ENCODE measurements around the gene MACROH2A1.

MACROH2A1 gene

DNA sequence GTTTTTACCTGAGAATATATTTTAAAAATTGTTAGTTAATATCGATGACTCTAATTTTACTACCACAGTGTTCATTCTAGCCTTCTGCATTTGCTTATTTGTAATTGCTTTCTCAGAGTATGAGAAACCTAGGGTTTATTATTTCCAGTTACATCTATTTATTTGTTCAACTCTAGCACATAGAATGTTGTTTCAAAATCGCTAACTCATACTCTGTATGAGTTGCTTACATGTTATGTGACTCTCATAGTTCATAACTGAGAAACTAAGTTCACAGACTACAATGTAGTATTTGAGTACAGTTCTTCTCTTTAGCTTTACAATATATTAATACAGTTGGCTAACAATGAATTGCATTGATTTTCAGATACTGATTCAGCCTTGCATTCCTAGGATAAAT is 103.2 kb downstream of the MACROH2A1 start:
- Histone ChIP-seq H3K4me3 (ENCODE audit: low read length) (no peak overlapping the region), H3K36me3 (ENCODE audit: control insufficient read depth, low read length) (no peaks in the 10 kb centered on the region), H3F3A (ENCODE audit: control insufficient read depth, insufficient read depth) (no peaks in the 10 kb centered on the region), H3K4me2 (ENCODE audit: low read length) (no peak overlapping the region), H3K9me2 (replicated peaks; ENCODE audit: control insufficient read depth, low read length) (no peaks in the 10 kb centered on the region), H3K27me3 (ENCODE audit: control insufficient read depth, low read length) (peaks cover 2% of the 10 kb centered on the region; the same call in 1 of the 2 replicates), H3K27ac (ENCODE audit: low read depth, low read length) (no peak overlapping the region), H3K79me2 (ENCODE audit: control insufficient read depth, low read length) (no peaks in the 10 kb centered on the region), H3K4me1 (ENCODE audit: control insufficient read depth, low read length) (no peaks in the 10 kb centered on the region), H4K20me1 (ENCODE audit: control insufficient read depth, insufficient read depth, low read depth, low read length) (no peaks in the 10 kb centered on the region), H3K9me3 (ENCODE audit: control insufficient read depth, insufficient read depth, low read length) (no peaks in the 10 kb centered on the region)
- TF ChIP-seq, protein P1, sequence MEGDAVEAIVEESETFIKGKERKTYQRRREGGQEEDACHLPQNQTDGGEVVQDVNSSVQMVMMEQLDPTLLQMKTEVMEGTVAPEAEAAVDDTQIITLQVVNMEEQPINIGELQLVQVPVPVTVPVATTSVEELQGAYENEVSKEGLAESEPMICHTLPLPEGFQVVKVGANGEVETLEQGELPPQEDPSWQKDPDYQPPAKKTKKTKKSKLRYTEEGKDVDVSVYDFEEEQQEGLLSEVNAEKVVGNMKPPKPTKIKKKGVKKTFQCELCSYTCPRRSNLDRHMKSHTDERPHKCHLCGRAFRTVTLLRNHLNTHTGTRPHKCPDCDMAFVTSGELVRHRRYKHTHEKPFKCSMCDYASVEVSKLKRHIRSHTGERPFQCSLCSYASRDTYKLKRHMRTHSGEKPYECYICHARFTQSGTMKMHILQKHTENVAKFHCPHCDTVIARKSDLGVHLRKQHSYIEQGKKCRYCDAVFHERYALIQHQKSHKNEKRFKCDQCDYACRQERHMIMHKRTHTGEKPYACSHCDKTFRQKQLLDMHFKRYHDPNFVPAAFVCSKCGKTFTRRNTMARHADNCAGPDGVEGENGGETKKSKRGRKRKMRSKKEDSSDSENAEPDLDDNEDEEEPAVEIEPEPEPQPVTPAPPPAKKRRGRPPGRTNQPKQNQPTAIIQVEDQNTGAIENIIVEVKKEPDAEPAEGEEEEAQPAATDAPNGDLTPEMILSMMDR (IDR thresholded peaks at IDR 0.05; ENCODE audit: low read depth, low read length, poor library complexity, severe bottlenecking) = no peak
- TF ChIP-seq EZH2phosphoT487 (IDR thresholded peaks at IDR 0.05; ENCODE audit: borderline replicate concordance, low read length) = no peak

DNA sequence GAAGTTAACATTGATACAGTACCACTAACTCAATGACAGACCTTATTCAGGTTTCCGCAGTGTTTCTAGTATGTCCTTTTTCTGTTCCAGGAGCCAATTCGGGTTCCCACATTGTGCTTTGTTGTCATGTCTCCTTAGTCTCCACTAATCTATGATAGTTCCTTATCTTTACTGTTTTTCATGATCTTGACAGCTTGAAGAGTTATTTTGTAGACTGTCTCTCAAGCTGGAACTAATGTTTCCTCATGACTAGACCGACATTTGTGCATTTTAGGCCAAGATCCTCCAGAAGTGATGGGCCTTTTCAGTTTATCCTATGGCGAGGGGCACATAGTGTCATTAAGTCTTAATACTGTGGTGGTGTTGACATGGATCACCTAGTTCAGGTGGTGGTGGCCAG is 104.2 kb downstream of the MACROH2A1 start:
- Histone ChIP-seq H3K27ac (ENCODE audit: low read depth, low read length) (no peak overlapping the region), H3F3A (ENCODE audit: control insufficient read depth, insufficient read depth) (no peaks in the 10 kb centered on the region), H3K36me3 (ENCODE audit: control insufficient read depth, low read length) (no peaks in the 10 kb centered on the region), H4K20me1 (ENCODE audit: control insufficient read depth, insufficient read depth, low read depth, low read length) (no peaks in the 10 kb centered on the region), H3K4me2 (ENCODE audit: low read length) (no peak overlapping the region), H3K79me2 (ENCODE audit: control insufficient read depth, low read length) (no peaks in the 10 kb centered on the region), H3K9me3 (ENCODE audit: control insufficient read depth, insufficient read depth, low read length) (no peaks in the 10 kb centered on the region), H3K4me1 (ENCODE audit: control insufficient read depth, low read length) (no peaks in the 10 kb centered on the region), H3K9me2 (replicated peaks; ENCODE audit: control insufficient read depth, low read length) (no peaks in the 10 kb centered on the region), H3K27me3 (ENCODE audit: control insufficient read depth, low read length) (0 out of 2 replicates have a peak, but pooled peaks cover 2% of the 10 kb centered on the region), H3K4me3 (ENCODE audit: low read length) (no peak overlapping the region)
- no peak for TF ChIP-seq EZH2phosphoT487 (IDR thresholded peaks at IDR 0.05; ENCODE audit: borderline replicate concordance, low read length)
- TF ChIP-seq, protein P1 (IDR thresholded peaks at IDR 0.05; ENCODE audit: low read depth, low read length, poor library complexity, severe bottlenecking) = no peak

DNA sequence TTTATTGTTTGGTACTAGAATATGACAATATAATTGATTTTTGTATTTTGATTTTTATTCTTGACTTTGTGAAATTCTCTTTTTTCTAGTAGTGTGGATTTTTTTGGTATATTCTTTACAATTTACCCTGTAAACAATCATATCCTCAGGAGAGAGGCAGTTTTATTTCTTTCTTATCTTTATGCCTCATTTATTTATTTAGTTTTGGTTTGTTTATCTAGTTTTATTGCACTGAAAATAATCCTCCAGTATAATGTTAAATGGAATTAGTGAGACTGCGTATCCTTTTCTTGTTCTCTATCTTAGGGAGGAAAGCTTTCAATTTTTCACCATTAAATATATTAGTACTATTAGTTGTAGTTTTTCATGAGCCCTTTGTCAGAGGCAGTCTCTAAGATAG is 109.4 kb downstream of the MACROH2A1 start:
- H3K27ac ChIP-seq (ENCODE audit: low read depth, low read length) = no peak overlapping the region
- H3K4me1 ChIP-seq (ENCODE audit: control insufficient read depth, low read length) = no peaks in the 10 kb centered on the region
- no peaks in the 10 kb centered on the region for H4K20me1 ChIP-seq (ENCODE audit: control insufficient read depth, insufficient read depth, low read depth, low read length)
- no peaks in the 10 kb centered on the region for H3K27me3 ChIP-seq (ENCODE audit: control insufficient read depth, low read length)
- no peaks in the 10 kb centered on the region for H3K9me2 ChIP-seq (replicated peaks; ENCODE audit: control insufficient read depth, low read length)
- no peak overlapping the region for H3K4me2 ChIP-seq (ENCODE audit: low read length)
- TF ChIP-seq EZH2phosphoT487 (IDR thresholded peaks at IDR 0.05; ENCODE audit: borderline replicate concordance, low read length) = no peak
- TF ChIP-seq, protein P1 (IDR thresholded peaks at IDR 0.05; ENCODE audit: low read depth, low read length, poor library complexity, severe bottlenecking) = no peak
- H3K9me3 ChIP-seq (ENCODE audit: control insufficient read depth, insufficient read depth, low read length) = peaks cover 4% of the 10 kb centered on the region; the same call in 1 of the 2 replicates
- H3K79me2 ChIP-seq (ENCODE audit: control insufficient read depth, low read length) = no peaks in the 10 kb centered on the region
- H3K4me3 ChIP-seq (ENCODE audit: low read length) = no peak overlapping the region
- no peaks in the 10 kb centered on the region for H3K36me3 ChIP-seq (ENCODE audit: control insufficient read depth, low read length)
- H3F3A ChIP-seq (ENCODE audit: control insufficient read depth, insufficient read depth) = no peaks in the 10 kb centered on the region
